ENCODE measurements around the gene AKIP1. TPM values are rescaled to one million over a fixed set of nuclear protein-coding genes. Genes with fewer than 3 reads are reported as not detected.

Gene AKIP1, protein sequence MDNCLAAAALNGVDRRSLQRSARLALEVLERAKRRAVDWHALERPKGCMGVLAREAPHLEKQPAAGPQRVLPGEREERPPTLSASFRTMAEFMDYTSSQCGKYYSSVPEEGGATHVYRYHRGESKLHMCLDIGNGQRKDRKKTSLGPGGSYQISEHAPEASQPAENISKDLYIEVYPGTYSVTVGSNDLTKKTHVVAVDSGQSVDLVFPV
- total RNA-seq, result 28.9 and 30.3 TPM in 2 replicates

DNA sequence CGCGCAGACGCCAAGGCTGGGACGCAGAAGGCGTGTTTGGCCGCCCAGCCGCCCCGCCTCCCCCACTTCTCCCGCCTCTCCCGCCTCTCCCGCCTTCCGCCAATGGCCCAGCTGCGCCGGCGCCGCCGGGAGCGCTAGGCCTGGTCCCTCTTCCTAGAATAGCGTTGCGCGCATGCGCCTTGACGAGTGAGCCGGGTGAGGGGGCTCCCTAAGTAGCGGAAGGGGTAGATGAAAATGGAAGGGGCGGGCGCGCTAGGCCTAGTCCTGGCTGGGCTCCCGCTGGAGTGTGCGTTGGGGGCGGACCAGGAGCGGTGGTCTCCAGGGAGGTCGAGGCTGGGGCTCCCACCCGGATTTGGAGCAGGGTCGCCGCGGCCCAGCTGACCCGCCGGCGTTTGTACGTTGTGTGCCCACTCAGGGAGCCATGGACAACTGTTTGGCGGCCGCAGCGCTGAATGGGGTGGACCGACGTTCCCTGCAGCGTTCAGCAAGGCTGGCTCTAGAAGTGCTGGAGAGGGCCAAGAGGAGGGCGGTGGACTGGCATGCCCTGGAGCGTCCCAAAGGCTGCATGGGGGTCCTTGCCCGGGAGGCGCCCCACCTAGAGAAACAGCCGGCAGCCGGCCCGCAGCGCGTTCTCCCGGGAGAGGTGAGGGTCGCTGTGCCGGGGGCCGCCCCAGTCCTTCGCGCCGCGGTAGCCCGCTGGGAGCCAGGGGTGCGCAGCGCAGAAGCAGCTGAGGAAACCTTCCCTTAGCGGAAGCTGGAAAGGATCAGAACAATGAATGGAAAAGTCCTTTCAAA lies at the start of gene AKIP1:
Gene AKIP1 (plus strand): TSS at position 161 of the 795 bp plus-strand sequence. CDS start 261 bp downstream, at position 422.

DNA sequence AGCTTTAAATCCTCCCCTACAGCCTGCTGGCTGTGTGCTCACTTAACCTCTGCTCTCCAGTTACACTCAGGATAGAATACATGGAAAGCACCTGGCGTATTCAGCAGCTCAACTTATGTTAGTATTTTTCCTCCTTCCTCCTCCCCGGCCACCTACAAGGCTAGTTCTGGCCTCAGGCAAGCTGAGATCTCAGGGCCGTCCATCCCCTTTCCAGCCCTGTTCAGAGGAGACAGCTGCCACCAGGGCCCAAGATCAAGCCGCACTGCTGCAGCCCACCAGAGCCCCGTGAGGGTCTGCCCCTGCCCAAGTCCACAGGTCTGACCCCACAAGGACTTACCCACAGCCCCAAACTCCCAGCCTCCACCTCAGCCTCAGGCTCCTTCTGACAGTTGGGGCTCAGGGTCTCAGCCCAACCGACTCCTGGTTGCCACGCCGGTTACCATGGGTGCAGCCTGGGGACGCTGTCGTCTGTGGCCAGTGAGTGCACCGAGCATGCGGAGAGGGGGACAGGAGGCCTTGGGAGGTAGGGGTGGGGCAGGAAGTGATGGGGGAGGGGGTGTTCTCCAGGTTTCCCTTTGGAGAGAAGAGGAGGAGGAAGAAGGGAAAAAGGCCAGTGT lies 21.7 kb downstream of the AKIP1 start, which contains the start of gene C11orf16:
Gene C11orf16 (minus strand): TSS at position 384 of the 617 bp plus-strand sequence. CDS start 639 bp downstream, outside the sequence.

DNA sequence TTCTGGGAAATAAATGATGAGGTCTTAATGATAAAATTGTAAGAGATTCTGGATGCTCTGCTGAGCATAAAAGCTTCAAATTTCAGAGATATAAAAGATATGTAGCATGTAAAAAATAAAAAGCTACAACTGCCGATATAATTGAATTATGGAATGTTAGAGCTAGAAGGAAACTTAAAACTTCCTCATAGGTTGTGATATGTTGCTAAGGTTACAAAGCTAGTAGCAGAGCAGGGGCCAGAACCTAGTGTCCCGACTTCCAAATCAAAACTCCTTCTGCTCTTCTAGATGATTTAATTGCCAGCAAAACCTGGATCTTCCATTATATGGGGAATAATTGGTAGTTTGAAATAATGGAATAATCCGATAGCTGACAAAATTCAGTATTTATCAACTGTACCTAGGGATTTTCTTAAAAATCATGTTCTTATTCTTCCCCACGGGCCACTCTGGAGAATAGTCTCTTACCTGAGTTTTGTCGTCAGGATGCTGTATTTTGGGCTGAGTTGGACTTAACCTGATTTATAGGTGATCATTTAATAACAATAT lies 31.6 kb downstream of the AKIP1 start, which contains the start of gene ASCL3:
Gene ASCL3 (minus strand): TSS at position 499 of the 549 bp plus-strand sequence. CDS start 4,855 bp downstream, outside the sequence.

DNA sequence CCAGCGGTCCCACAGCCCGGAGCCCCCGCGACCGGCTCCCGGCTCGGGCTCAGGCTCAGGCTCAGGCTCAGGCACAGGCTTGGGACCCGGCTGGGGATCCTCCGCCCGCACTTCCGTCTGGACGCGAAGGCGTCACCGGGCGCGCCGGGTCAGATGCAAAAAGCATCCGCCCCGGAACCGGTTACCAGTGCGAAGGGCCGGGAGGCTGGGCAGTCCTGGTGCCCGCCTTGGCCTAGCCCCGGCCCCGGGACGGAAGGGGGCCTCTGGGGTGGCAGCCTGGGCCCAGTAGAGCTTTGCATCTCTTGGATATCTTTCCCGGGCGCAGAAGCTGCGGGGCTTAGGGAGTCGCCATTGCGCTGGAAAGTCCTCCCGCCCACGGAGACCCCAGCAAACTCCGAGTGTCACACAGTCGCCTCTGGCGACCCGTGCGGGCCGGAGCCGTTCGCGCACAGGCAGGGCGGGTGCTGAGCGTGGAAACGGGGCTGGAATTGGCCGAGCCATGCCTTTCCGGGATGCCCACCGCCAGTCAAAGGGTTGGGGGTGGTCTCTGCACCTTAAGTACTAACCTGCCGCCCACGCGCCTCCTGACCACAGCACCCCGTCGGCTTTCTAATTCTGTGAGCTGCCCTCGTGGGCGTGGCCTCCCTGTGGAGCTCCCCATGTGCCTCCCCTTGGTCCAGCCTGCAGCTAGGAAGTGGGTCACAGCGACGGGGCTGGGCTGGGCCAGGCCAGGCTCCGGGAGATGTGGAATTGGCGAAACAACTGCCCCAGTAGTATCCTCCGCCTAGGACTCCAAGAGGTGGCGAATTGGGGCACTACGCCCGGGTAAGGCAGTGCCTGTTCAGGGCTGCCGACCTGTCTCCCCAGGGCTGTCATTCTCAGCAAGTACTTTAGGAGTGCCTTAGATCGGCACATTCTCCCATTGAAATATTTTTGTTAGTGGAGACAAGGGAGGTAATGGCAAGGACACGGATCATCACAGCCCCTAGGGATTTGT lies 53.6 kb downstream of the AKIP1 start, which contains the start of gene TMEM9B:
Gene TMEM9B (minus strand): TSS at position 119 of the 997 bp plus-strand sequence. CDS start 129 bp downstream, outside the sequence.

Small RNA genes within 50 kb of the gene (small RNA-seq; reads per million reads assigned to genes)
- gene RF00019, result not detected

Other genes starting within 250 kb of the AKIP1 start
- 10.1 and 13.1 TPM in 2 replicates for gene TRIM66, start 228.5 kb upstream of the AKIP1 start, total RNA-seq
- gene RPL27A, start 228.4 kb upstream of the AKIP1 start, total RNA-seq, result 659 and 1,043 TPM in 2 replicates
- not detected in 2 replicates for gene C11orf16, start 21.8 kb downstream of the AKIP1 start, total RNA-seq
- gene ASCL3, start 31.8 kb downstream of the AKIP1 start, total RNA-seq, result not detected in 2 replicates
- gene TMEM9B, start 53.3 kb downstream of the AKIP1 start, total RNA-seq, result 59.8 and 67.1 TPM in 2 replicates
- 10.2 and 11.1 TPM in 2 replicates for gene NRIP3, start 92.8 kb downstream of the AKIP1 start, total RNA-seq
- 2.1 and 4.8 TPM in 2 replicates for gene SCUBE2, start 180.4 kb downstream of the AKIP1 start, total RNA-seq

Data from articular chondrocyte of knee joint (primary cell).